PC-9 (cell line): ENCODE results near the gene CTNND1.

Experiments
- EZH2 ChIP-seq: fragments of 200-600 bp; sonication (generic); IDR thresholded peaks from 2 replicates; pipeline ENCODE4 v1.8.0; 2017; ENCODE audit warnings: antibody characterized with exemption, low read depth
- TF ChIP-seq, protein P1 (sequence below): fragments of 200-600 bp; sonication (generic); conservative IDR thresholded peaks from 2 replicates; pipeline ENCODE4 v1.6.1; 2017; ENCODE audit warnings: mixed run types, antibody characterized with exemption, mild to moderate bottlenecking, moderate library complexity

- TF ChIP-seq, protein P1, sequence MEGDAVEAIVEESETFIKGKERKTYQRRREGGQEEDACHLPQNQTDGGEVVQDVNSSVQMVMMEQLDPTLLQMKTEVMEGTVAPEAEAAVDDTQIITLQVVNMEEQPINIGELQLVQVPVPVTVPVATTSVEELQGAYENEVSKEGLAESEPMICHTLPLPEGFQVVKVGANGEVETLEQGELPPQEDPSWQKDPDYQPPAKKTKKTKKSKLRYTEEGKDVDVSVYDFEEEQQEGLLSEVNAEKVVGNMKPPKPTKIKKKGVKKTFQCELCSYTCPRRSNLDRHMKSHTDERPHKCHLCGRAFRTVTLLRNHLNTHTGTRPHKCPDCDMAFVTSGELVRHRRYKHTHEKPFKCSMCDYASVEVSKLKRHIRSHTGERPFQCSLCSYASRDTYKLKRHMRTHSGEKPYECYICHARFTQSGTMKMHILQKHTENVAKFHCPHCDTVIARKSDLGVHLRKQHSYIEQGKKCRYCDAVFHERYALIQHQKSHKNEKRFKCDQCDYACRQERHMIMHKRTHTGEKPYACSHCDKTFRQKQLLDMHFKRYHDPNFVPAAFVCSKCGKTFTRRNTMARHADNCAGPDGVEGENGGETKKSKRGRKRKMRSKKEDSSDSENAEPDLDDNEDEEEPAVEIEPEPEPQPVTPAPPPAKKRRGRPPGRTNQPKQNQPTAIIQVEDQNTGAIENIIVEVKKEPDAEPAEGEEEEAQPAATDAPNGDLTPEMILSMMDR = no peak; the same call in 1 of the 2 replicates
- no peak for TF ChIP-seq EZH2
Observed at GRCh38 chr11:57762235-57762861, 746 bp downstream of the CTNND1 start.
